C4-2B (cell line): Measurements from ENCODE around the gene TLE2.

ENCODE experiments used
- ZFX ChIP-seq: fragments of 450-650 bp; IDR thresholded peaks from 2 replicates; pipeline ENCODE4 v1.6.1; 2017
- TF ChIP-seq, protein P1 (sequence below): fragments of 450-650 bp; conservative IDR thresholded peaks from 2 replicates; pipeline ENCODE4 v1.5.1; 2017; ENCODE audit warnings: mild to moderate bottlenecking

GRCh38 chr19:2952953-2953481, 76.1 kb downstream of the TLE2 start:
- TF ChIP-seq, protein P1, sequence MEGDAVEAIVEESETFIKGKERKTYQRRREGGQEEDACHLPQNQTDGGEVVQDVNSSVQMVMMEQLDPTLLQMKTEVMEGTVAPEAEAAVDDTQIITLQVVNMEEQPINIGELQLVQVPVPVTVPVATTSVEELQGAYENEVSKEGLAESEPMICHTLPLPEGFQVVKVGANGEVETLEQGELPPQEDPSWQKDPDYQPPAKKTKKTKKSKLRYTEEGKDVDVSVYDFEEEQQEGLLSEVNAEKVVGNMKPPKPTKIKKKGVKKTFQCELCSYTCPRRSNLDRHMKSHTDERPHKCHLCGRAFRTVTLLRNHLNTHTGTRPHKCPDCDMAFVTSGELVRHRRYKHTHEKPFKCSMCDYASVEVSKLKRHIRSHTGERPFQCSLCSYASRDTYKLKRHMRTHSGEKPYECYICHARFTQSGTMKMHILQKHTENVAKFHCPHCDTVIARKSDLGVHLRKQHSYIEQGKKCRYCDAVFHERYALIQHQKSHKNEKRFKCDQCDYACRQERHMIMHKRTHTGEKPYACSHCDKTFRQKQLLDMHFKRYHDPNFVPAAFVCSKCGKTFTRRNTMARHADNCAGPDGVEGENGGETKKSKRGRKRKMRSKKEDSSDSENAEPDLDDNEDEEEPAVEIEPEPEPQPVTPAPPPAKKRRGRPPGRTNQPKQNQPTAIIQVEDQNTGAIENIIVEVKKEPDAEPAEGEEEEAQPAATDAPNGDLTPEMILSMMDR = peak; percentile 44
- TF ChIP-seq ZFX = no peak
